Activated naive CD8-positive, alpha-beta T cell treated with anti-CD3 and anti-CD28 coated beads, Interleukin-2, amount 50 U/mL, for 24 hours (primary cell): ENCODE data around the gene SH3TC1.

Source experiments
- ATAC-seq: fragments of 150-1000 bp; cut with Tn5 transposase; one replicate; pipeline ENCODE4 v1.10.0; 2021
- DNase-seq: peaks from one replicate; pipeline ENCODE4 v3.0.0; 2021
- H3K27ac Mint-ChIP-seq: one replicate; pipeline ENCODE4 v1.8.0; 2021; ENCODE audit warnings: mild to moderate bottlenecking, mixed read lengths
- H3K27me3 Mint-ChIP-seq: one replicate; pipeline ENCODE4 v1.8.0; 2021; ENCODE audit warnings: mixed read lengths
- H3K36me3 Mint-ChIP-seq: one replicate; pipeline ENCODE4 v1.8.0; 2021; ENCODE audit warnings: low read depth, mixed read lengths
- H3K4me1 Mint-ChIP-seq: one replicate; pipeline ENCODE4 v1.8.0; 2021; ENCODE audit warnings: mixed read lengths
- H3K4me3 Mint-ChIP-seq: one replicate; pipeline ENCODE4 v1.8.0; 2021; ENCODE audit warnings: mild to moderate bottlenecking, moderate library complexity, mixed read lengths
- H3K9me3 Mint-ChIP-seq: one replicate; pipeline ENCODE4 v1.8.0; 2021; ENCODE audit warnings: mixed read lengths

The SH3TC1 gene

DNA sequence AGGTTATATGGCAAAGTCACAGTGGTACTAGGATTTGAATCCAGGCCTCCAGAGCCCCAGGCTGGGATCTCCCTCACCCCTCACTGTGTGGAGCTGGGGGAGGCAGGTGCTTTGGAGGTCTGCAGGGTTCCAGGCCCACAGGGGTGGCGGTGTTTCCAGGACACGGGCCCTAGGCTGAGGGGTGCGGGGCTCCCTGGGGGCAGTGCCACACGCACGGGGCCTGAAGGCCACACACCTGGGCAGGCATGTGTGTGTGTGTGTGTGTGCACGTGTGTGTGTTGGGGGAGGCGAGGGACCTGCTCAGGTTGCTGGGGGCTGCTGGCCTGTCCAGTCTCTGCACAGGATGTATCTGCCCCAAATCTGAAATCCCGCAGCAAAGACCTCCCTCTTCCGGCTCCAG lies 18.8 kb downstream of the SH3TC1 start:
- no peak overlapping the region for H3K27ac Mint-ChIP-seq
- no peak overlapping the region for H3K4me3 Mint-ChIP-seq
- peaks cover 3% of the 10 kb centered on the region for H3K36me3 Mint-ChIP-seq
- peaks cover 15% of the 10 kb centered on the region for H3K4me1 Mint-ChIP-seq
- no peaks in the 10 kb centered on the region for H3K27me3 Mint-ChIP-seq
- ATAC-seq = no peak
- DNase-seq = no peak
- H3K9me3 Mint-ChIP-seq = no peaks in the 10 kb centered on the region

DNA sequence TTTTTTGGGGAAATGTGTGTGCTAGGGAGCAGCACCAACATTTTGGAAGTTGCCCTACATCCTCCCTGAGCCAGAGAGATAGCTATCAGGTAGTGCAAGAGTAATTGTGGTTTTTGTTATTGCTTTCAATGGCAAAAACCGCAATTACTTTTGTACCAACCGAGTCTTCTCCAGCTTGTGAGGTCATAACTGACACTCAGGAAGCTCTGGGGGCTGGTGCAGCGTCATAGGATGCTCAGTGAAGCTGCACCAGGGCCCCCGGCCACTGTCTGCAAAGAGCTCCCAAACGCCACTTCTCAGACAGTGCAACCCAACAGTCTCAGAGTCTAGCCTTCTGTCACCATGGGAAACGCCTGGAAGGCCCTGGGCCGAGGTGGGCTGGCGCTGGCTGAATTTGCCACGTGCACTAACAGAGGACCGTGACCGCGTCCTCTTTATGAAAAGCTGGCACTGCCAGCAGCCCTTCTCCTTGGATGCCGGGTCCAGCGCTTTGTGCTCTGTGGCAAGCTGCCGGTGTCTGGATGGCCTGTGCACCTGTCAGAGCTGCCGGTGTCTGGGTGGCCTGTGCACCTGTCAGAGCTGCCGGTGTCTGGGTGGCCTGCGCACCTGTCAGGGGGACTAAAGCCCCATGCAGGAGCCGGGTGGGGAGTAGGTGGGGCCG lies 19.4 kb downstream of the SH3TC1 start:
- Mint-ChIP-seq H3K4me3 (no peak overlapping the region), H3K27ac (no peak overlapping the region), H3K27me3 (no peaks in the 10 kb centered on the region), H3K4me1 (peaks cover 15% of the 10 kb centered on the region), H3K36me3 (peaks cover 3% of the 10 kb centered on the region), H3K9me3 (no peaks in the 10 kb centered on the region)
- DNase-seq (no peak), ATAC-seq (no peak)

DNA sequence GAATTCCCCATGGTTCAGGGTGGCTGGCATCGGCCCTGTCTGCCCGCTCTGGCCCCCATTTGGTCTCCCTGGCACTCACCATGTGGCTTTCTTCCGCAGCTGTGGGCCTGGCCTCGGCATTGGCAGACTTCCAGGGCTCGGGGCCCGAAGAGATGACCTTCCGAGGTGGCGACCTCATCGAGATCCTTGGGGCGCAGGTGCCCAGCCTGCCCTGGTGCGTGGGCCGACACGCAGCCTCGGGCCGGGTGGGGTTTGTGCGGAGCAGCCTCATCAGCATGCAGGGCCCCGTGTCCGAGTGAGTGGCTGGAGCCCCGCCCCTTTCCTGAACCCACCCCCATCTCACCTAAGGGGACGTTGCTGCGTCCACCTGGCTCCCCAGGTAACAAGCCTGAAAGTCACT lies 20.1 kb downstream of the SH3TC1 start:
- Mint-ChIP-seq H3K4me1 (peaks cover 19% of the 10 kb centered on the region), H3K27ac (no peak overlapping the region), H3K36me3 (peaks cover 3% of the 10 kb centered on the region), H3K27me3 (no peaks in the 10 kb centered on the region), H3K9me3 (no peaks in the 10 kb centered on the region), H3K4me3 (no peak overlapping the region)
- no peak for DNase-seq
- no peak for ATAC-seq

- ATAC-seq = no peak
- no peaks in the 10 kb centered on the region for H3K9me3 Mint-ChIP-seq
- H3K4me1 Mint-ChIP-seq = peaks cover 26% of the 10 kb centered on the region
- H3K27ac Mint-ChIP-seq = no peak overlapping the region
- DNase-seq = no peak
- no peak overlapping the region for H3K4me3 Mint-ChIP-seq
- no peaks in the 10 kb centered on the region for H3K27me3 Mint-ChIP-seq
- H3K36me3 Mint-ChIP-seq = peaks cover 3% of the 10 kb centered on the region
These were observed 21.8 kb downstream of the SH3TC1 start for GRCh38 chr4:8220661-8221450.

GRCh38 chr4:8221476-8221875 lies 22.4 kb downstream of the SH3TC1 start:
- Mint-ChIP-seq H3K27me3 (no peaks in the 10 kb centered on the region), H3K4me1 (peaks cover 28% of the 10 kb centered on the region), H3K4me3 (no peak overlapping the region), H3K9me3 (no peaks in the 10 kb centered on the region), H3K36me3 (peaks cover 3% of the 10 kb centered on the region), H3K27ac (no peak overlapping the region)
- ATAC-seq (peak; percentile 51), DNase-seq (no peak)

DNA sequence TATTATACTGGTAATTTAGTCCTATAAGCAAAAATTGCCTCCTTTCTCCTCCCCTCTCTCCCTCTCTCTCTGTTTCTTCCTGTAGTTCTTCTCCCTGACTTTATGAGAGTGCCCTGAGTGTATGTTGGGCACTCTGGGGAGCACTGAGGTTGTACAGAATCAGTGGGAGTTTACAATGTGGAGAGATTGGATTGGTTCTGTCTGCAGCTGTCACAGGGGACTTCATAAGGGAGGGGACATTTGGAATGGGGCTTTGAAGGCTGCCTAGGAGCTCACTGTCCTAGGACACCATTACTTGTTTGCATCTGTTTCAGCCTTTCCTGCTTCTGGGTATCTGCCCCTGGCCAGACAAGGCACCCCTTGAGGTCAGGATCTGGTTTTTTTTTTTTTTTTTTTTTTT lies 22.9 kb downstream of the SH3TC1 start:
- Mint-ChIP-seq H3K36me3 (peaks cover 3% of the 10 kb centered on the region), H3K27ac (no peak overlapping the region), H3K4me3 (no peak overlapping the region), H3K27me3 (no peaks in the 10 kb centered on the region), H3K9me3 (no peaks in the 10 kb centered on the region), H3K4me1 (peaks cover 30% of the 10 kb centered on the region)
- DNase-seq (no peak), ATAC-seq (no peak)

GRCh38 chr4:8222609-8223388 lies 23.7 kb downstream of the SH3TC1 start:
- H3K27me3 Mint-ChIP-seq = no peaks in the 10 kb centered on the region
- no peak overlapping the region for H3K4me3 Mint-ChIP-seq
- H3K4me1 Mint-ChIP-seq = peaks cover 30% of the 10 kb centered on the region
- H3K36me3 Mint-ChIP-seq = peaks cover 3% of the 10 kb centered on the region
- ATAC-seq (no peak), DNase-seq (no peak)
- H3K9me3 Mint-ChIP-seq = no peaks in the 10 kb centered on the region
- no peak overlapping the region for H3K27ac Mint-ChIP-seq

- ATAC-seq (no peak), DNase-seq (no peak)
- H3K4me1 Mint-ChIP-seq = peaks cover 43% of the 10 kb centered on the region
- H3K36me3 Mint-ChIP-seq = peaks cover 3% of the 10 kb centered on the region
- no peak overlapping the region for H3K4me3 Mint-ChIP-seq
- H3K27ac Mint-ChIP-seq = no peak overlapping the region
- no peaks in the 10 kb centered on the region for H3K9me3 Mint-ChIP-seq
- no peaks in the 10 kb centered on the region for H3K27me3 Mint-ChIP-seq
These were observed 25.3 kb downstream of the SH3TC1 start for GRCh38 chr4:8224267-8224974.

DNA sequence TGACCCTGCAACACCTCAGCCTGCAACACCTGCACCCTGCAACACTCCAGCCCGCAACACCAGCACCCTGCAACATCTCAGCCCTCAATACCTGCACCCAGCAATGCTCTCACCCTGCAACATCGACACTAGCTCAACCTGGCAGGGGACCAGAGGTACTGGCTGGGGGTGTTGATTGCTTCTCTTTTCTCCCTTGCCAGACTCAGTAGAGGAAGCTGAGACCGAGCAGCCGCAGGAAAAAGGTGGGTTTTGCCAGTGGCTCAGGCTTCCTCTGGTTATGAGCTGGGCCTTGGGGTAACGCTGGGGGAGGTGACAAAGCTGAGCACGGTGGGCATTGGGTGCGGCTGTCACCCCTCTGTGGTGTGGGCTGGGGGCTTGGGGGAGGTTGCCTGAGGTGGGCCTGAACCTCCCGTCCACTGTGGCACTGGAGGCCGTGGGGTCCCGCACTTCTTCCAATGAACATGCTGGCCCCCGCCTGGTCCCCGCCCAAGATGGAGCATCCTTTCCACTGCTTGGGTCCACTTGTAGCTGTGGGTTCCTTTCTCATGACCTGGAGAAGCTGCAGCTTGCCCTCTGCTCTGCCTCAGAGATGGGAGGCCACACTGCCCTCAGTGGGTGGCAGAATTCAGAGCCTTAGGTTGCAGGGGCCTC lies 26.0 kb downstream of the SH3TC1 start:
- no peaks in the 10 kb centered on the region for H3K27me3 Mint-ChIP-seq
- H3K4me1 Mint-ChIP-seq = peaks cover 45% of the 10 kb centered on the region
- no peaks in the 10 kb centered on the region for H3K9me3 Mint-ChIP-seq
- no peak overlapping the region for H3K27ac Mint-ChIP-seq
- H3K4me3 Mint-ChIP-seq = no peak overlapping the region
- ATAC-seq (no peak), DNase-seq (no peak)
- H3K36me3 Mint-ChIP-seq = peaks cover 3% of the 10 kb centered on the region

DNA sequence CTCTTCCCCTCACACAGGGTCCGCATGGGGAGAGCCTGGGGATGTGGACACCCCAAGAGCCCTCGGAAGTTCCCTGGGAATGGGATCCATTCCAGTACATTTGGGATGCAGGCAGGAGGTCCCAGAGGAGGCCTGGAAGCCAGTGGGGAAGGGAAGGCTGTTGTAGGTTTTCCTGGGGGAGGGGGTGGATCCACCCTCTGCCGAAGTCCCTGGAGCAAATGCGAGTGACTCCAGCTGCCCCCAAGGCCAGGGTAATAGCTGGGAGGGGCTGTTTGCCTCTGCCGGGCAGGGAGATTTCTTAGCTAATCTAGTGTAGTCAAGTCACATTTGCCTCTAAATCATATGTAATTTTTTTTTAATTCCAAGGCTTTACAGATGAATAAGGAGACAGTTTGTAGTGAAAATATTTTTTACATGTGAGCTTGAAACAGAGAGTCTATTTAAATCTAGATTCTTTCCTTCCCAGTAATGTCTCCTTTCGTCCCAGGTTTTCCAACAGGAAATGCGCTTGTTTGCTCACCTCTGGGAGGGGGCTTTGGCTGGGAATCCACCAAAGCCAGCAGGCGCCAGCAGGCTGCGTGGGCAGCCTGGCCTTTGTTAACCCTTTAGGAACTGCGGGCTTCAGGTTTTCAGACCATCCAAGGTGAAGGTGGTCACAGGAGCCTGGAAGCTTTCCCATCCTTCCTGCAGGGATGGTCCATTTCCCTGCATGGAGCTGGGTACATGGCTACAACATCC lies 26.8 kb downstream of the SH3TC1 start:
- no peak overlapping the region for H3K4me3 Mint-ChIP-seq
- ATAC-seq (no peak), DNase-seq (no peak)
- H3K4me1 Mint-ChIP-seq = peaks cover 46% of the 10 kb centered on the region
- H3K27me3 Mint-ChIP-seq = peaks cover 3% of the 10 kb centered on the region
- H3K36me3 Mint-ChIP-seq = peaks cover 3% of the 10 kb centered on the region
- H3K9me3 Mint-ChIP-seq = no peaks in the 10 kb centered on the region
- no peak overlapping the region for H3K27ac Mint-ChIP-seq

- peaks cover 39% of the 10 kb centered on the region for H3K4me1 Mint-ChIP-seq
- H3K36me3 Mint-ChIP-seq = peaks cover 3% of the 10 kb centered on the region
- no peak for ATAC-seq
- H3K4me3 Mint-ChIP-seq = no peak overlapping the region
- no peak for DNase-seq
- H3K27ac Mint-ChIP-seq = no peak overlapping the region
- peaks cover 3% of the 10 kb centered on the region for H3K27me3 Mint-ChIP-seq
- H3K9me3 Mint-ChIP-seq = no peaks in the 10 kb centered on the region
These were observed 28.2 kb downstream of the SH3TC1 start for GRCh38 chr4:8227201-8227770.

DNA sequence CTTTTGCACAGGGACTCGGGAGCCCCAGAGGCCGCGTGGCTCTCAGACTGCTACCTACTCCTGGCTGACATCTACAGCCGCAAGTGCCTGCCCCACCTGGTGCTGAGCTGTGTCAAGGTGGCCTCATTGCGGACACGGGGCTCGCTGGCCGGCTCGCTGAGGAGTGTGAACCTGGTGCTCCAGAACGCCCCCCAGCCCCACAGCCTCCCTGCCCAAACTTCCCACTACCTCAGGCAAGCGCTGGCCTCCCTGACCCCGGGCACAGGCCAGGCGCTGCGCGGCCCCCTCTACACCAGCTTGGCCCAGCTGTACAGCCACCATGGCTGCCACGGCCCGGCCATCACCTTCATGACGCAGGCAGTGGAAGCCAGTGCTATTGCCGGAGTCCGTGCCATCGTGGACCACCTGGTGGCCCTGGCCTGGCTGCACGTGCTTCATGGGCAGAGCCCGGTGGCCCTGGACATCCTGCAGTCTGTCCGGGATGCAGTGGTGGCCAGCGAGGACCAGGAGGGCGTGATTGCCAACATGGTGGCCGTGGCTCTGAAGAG lies 28.8 kb downstream of the SH3TC1 start:
- no peak overlapping the region for H3K27ac Mint-ChIP-seq
- H3K4me3 Mint-ChIP-seq = no peak overlapping the region
- peaks cover 36% of the 10 kb centered on the region for H3K4me1 Mint-ChIP-seq
- no peaks in the 10 kb centered on the region for H3K36me3 Mint-ChIP-seq
- DNase-seq (no peak), ATAC-seq (no peak)
- H3K9me3 Mint-ChIP-seq = no peaks in the 10 kb centered on the region
- peaks cover 3% of the 10 kb centered on the region for H3K27me3 Mint-ChIP-seq
